ENCODE data around the gene CYB5D1.
A peak's percentile ranks its signal among the peaks of the same experiment; 100 is the strongest.

The CYB5D1 gene

DNA sequence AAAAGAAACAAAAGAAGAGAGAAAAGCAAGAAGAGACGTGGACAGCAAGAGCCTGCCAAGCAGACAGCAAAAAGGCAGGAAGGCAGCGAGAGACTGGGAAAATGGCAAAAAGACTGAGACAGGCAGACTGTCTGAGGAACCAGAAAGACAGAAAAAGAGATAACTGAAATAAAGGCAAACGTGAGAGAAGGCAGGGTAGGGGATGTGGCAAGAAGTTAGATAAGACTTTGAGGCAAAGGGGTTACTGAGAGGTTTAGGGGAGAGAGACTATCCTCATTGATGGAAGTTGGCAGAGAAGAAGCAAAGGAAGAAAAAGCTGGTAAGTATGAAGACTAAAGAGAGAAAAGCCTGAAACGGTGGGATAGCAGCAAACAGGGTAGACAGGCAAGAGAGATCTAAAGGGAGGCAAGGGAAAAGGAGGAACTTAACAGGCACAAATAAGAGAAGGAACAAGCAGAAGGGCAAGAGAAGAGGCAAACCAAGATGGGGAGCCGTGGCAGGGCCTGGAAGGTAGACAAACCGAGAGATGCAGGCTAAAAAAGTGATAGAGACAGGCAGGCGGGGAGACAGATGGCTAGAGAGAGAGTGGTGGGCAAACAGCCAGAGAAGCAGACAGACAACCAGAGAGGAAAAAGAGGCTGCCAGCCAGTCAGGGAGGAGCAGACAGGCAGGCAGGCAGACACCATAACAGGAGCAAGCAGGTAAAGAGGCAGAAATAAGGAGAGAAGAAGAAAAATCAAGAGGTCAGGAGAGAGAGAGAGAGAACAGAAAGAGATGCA lies 23.7 kb downstream of the CYB5D1 start:
- Histone ChIP-seq H3K4me2 (ENCODE audit: low read length, poor library complexity, severe bottlenecking) (no peak overlapping the region), H2BK5ac (ENCODE audit: low read depth, low read length, poor library complexity, severe bottlenecking) (no peak overlapping the region), H2AK5ac (ENCODE audit: low read length, severe bottlenecking) (no peak overlapping the region), H2BK15ac (ENCODE audit: low read depth, poor library complexity, severe bottlenecking) (no peak overlapping the region), H3K4ac (ENCODE audit: low read depth in 1 of 2, low read length in 2 of 2) (no peak overlapping the region), H3K23ac (ENCODE audit: low read length in 2 of 2) (no peak overlapping the region), H3K27me3 (ENCODE audit: control insufficient read depth in 1 of 2, insufficient read depth in 1 of 2, low read length in 2 of 2) (no peaks in the 10 kb centered on the region), H3K18ac (ENCODE audit: low read depth in 1 of 2, low read length in 2 of 2) (no peak overlapping the region), H3K9me3 (ENCODE audit: control insufficient read depth, low read length) (no peaks in the 10 kb centered on the region), H3K4me1 (ENCODE audit: control insufficient read depth, insufficient read depth, low read depth, low read length) (peaks cover 6% of the 10 kb centered on the region), H3K27ac (ENCODE audit: low read length, poor library complexity, severe bottlenecking) (no peak overlapping the region), H2BK12ac (ENCODE audit: low read length in 2 of 2) (no peak overlapping the region), H4K8ac (ENCODE audit: low read length) (peak overlapping the region; percentile 45), H2BK120ac (ENCODE audit: low read depth, low read length) (no peak overlapping the region), H3K79me1 (replicated peaks; ENCODE audit: low read length, poor library complexity, severe bottlenecking) (peaks cover 7% of the 10 kb centered on the region), H3K9ac (ENCODE audit: low read length) (no peak overlapping the region), H3K36me3 (ENCODE audit: control insufficient read depth in 1 of 2, insufficient read depth in 2 of 2, low read depth in 1 of 2, low read length in 2 of 2) (peaks cover 4 to 50% of the 10 kb centered on the region in 2 experiments), H3K14ac (ENCODE audit: low read length in 2 of 2) (no peak overlapping the region), H4K91ac (ENCODE audit: low read length) (no peak overlapping the region), H2AFZ (ENCODE audit: low read depth, low read length) (no peak overlapping the region), H3K4me3 (ENCODE audit: insufficient read depth in 1 of 2, low read depth in 1 of 2, low read length in 2 of 2) (no peak overlapping the region)
- 85% methylated on average over 7 of the region's 7 CpGs for WGBS
- DNase-seq = no peak

DNA sequence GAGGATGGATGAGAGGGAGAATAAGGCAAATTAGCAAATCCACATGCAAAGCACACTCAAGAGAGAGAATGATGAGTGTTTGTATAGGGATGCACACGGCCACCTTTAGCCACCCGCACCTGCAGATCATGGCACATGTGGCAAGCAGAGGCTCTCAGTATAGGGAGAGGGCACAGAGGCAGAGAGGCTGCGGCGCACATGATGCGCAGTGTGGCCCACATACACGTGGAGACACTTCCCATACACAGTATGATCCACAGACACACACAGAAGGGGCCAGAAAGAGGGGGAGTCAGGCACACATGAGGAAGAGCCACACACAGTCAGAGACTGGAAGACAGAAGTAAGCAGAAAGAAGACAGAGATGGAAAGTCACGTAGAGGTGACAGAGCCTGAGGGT lies 24.3 kb downstream of the CYB5D1 start:
- Histone ChIP-seq H3K27me3 (ENCODE audit: control insufficient read depth in 1 of 2, insufficient read depth in 1 of 2, low read length in 2 of 2) (no peaks in the 10 kb centered on the region), H4K8ac (ENCODE audit: low read length) (no peak overlapping the region), H3K79me1 (replicated peaks; ENCODE audit: low read length, poor library complexity, severe bottlenecking) (peaks cover 7% of the 10 kb centered on the region), H3K9me3 (ENCODE audit: control insufficient read depth, low read length) (no peaks in the 10 kb centered on the region), H3K14ac (ENCODE audit: low read length in 2 of 2) (peak overlapping the region in 1 of 2 experiments; percentile 35), H2AFZ (ENCODE audit: low read depth, low read length) (no peak overlapping the region), H2BK5ac (ENCODE audit: low read depth, low read length, poor library complexity, severe bottlenecking) (no peak overlapping the region), H3K4ac (ENCODE audit: low read depth in 1 of 2, low read length in 2 of 2) (no peak overlapping the region), H4K91ac (ENCODE audit: low read length) (no peak overlapping the region), H3K9ac (ENCODE audit: low read length) (no peak overlapping the region), H3K27ac (ENCODE audit: low read length, poor library complexity, severe bottlenecking) (no peak overlapping the region), H3K23ac (ENCODE audit: low read length in 2 of 2) (peak overlapping the region in 1 of 2 experiments; percentile 9), H3K4me3 (ENCODE audit: insufficient read depth in 1 of 2, low read depth in 1 of 2, low read length in 2 of 2) (no peak overlapping the region), H3K4me1 (ENCODE audit: control insufficient read depth, insufficient read depth, low read depth, low read length) (peaks cover 6% of the 10 kb centered on the region), H2AK5ac (ENCODE audit: low read length, severe bottlenecking) (no peak overlapping the region), H2BK12ac (ENCODE audit: low read length in 2 of 2) (no peak overlapping the region), H3K36me3 (ENCODE audit: control insufficient read depth in 1 of 2, insufficient read depth in 2 of 2, low read depth in 1 of 2, low read length in 2 of 2) (peaks cover 4 to 50% of the 10 kb centered on the region in 2 experiments), H3K18ac (ENCODE audit: low read depth in 1 of 2, low read length in 2 of 2) (peak overlapping the region in 1 of 2 experiments; percentile 13), H2BK120ac (ENCODE audit: low read depth, low read length) (no peak overlapping the region), H2BK15ac (ENCODE audit: low read depth, poor library complexity, severe bottlenecking) (no peak overlapping the region), H3K4me2 (ENCODE audit: low read length, poor library complexity, severe bottlenecking) (no peak overlapping the region)
- no peak for DNase-seq
- WGBS = 100% methylated on average over 3 of the region's 7 CpGs

DNA sequence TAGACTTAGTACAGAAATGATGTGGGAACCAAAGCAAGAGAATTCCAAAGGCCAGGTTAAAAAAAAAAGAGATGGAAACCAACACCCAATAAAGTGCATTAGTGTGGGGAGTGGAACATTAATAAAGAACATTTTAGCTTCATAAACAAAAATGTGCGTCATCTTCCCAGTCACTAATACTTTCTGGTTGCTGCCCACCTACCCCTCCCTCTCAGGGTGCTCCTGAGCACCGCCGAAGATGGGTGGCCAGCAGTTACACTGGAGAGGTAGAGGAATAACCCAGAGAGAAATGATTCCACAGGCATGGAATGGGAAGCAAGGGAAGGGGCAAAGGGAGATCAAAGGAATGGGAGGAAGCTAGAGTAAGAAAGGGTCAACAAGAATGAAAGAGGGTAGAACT lies 24.8 kb downstream of the CYB5D1 start:
- Histone ChIP-seq H3K14ac (ENCODE audit: low read length in 2 of 2) (no peak overlapping the region), H3K18ac (ENCODE audit: low read depth in 1 of 2, low read length in 2 of 2) (peak overlapping the region in 1 of 2 experiments; percentile 9), H3K23ac (ENCODE audit: low read length in 2 of 2) (no peak overlapping the region), H3K27ac (ENCODE audit: low read length, poor library complexity, severe bottlenecking) (no peak overlapping the region), H3K79me1 (replicated peaks; ENCODE audit: low read length, poor library complexity, severe bottlenecking) (peaks cover 7% of the 10 kb centered on the region), H2BK12ac (ENCODE audit: low read length in 2 of 2) (no peak overlapping the region), H2AFZ (ENCODE audit: low read depth, low read length) (no peak overlapping the region), H3K9me3 (ENCODE audit: control insufficient read depth, low read length) (no peaks in the 10 kb centered on the region), H4K8ac (ENCODE audit: low read length) (peak overlapping the region; percentile 62), H3K4me3 (ENCODE audit: insufficient read depth in 1 of 2, low read depth in 1 of 2, low read length in 2 of 2) (peak overlapping the region in 1 of 2 experiments; percentile 65), H2BK120ac (ENCODE audit: low read depth, low read length) (no peak overlapping the region), H2BK5ac (ENCODE audit: low read depth, low read length, poor library complexity, severe bottlenecking) (no peak overlapping the region), H3K9ac (ENCODE audit: low read length) (peak overlapping the region; percentile 86), H3K4ac (ENCODE audit: low read depth in 1 of 2, low read length in 2 of 2) (peak overlapping the region in 1 of 2 experiments; percentile 24), H3K36me3 (ENCODE audit: control insufficient read depth in 1 of 2, insufficient read depth in 2 of 2, low read depth in 1 of 2, low read length in 2 of 2) (peaks cover 4 to 45% of the 10 kb centered on the region in 2 experiments), H2BK15ac (ENCODE audit: low read depth, poor library complexity, severe bottlenecking) (no peak overlapping the region), H3K4me2 (ENCODE audit: low read length, poor library complexity, severe bottlenecking) (no peak overlapping the region), H3K27me3 (ENCODE audit: control insufficient read depth in 1 of 2, insufficient read depth in 1 of 2, low read length in 2 of 2) (no peaks in the 10 kb centered on the region), H2AK5ac (ENCODE audit: low read length, severe bottlenecking) (no peak overlapping the region), H4K91ac (ENCODE audit: low read length) (no peak overlapping the region), H3K4me1 (ENCODE audit: control insufficient read depth, insufficient read depth, low read depth, low read length) (peaks cover 6% of the 10 kb centered on the region)
- WGBS = 89% methylated on average over 2 of the region's 3 CpGs
- DNase-seq = no peak

DNA sequence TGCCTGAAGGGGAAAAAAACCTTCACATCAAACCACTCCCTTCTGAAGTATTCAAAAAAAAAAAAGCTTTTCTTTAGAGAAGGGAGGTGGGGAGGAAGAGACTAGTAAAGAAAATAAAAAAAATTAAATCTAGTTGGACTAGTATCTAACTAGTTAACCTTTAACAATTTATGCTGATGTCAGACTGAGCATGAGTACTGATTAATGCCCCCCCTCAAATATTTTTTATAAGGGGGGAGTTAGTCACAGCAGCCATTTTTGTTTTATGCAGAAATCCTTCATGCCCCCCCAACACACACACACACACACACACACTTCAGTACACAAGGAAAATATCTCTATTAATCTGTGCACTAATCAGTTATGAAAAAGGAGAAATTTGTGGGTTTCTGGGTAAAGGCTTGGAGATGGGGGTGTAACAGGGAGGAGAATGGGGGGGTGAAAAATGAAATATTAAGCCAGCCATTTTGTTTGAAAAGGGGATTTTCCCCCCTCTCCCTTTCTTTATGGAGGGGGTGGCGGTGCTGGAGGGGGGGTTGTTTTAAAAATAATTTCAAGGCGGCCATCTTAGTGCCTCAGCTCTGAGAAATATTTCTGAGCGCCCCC lies 26.1 kb downstream of the CYB5D1 start:
- peaks cover 6% of the 10 kb centered on the region for H3K79me1 ChIP-seq (replicated peaks; ENCODE audit: low read length, poor library complexity, severe bottlenecking)
- no peak overlapping the region for H2BK5ac ChIP-seq (ENCODE audit: low read depth, low read length, poor library complexity, severe bottlenecking)
- WGBS = no CpG with 5 or more reads among the region's 3 CpGs
- no peak overlapping the region for H3K14ac ChIP-seq (ENCODE audit: low read length in 2 of 2)
- H3K4me3 ChIP-seq (ENCODE audit: insufficient read depth in 1 of 2, low read depth in 1 of 2, low read length in 2 of 2) = peak overlapping the region in 1 of 2 experiments; percentile 65
- H4K91ac ChIP-seq (ENCODE audit: low read length) = no peak overlapping the region
- peak overlapping the region in 1 of 2 experiments; percentile 52 for H3K18ac ChIP-seq (ENCODE audit: low read depth in 1 of 2, low read length in 2 of 2)
- peak overlapping the region; percentile 66 for H3K4me2 ChIP-seq (ENCODE audit: low read length, poor library complexity, severe bottlenecking)
- peak overlapping the region in 1 of 2 experiments; percentile 30 for H3K4ac ChIP-seq (ENCODE audit: low read depth in 1 of 2, low read length in 2 of 2)
- H2BK12ac ChIP-seq (ENCODE audit: low read length in 2 of 2) = no peak overlapping the region
- H3K4me1 ChIP-seq (ENCODE audit: control insufficient read depth, insufficient read depth, low read depth, low read length) = peaks cover 15% of the 10 kb centered on the region
- peak overlapping the region; percentile 53 for H3K27ac ChIP-seq (ENCODE audit: low read length, poor library complexity, severe bottlenecking)
- H3K9me3 ChIP-seq (ENCODE audit: control insufficient read depth, low read length) = no peaks in the 10 kb centered on the region
- peak overlapping the region; percentile 86 for H3K9ac ChIP-seq (ENCODE audit: low read length)
- peak; percentile 44 for DNase-seq
- peaks cover 4 to 37% of the 10 kb centered on the region in 2 experiments for H3K36me3 ChIP-seq (ENCODE audit: control insufficient read depth in 1 of 2, insufficient read depth in 2 of 2, low read depth in 1 of 2, low read length in 2 of 2)
- H4K8ac ChIP-seq (ENCODE audit: low read length) = no peak overlapping the region
- no peak overlapping the region for H3K23ac ChIP-seq (ENCODE audit: low read length in 2 of 2)
- H2BK15ac ChIP-seq (ENCODE audit: low read depth, poor library complexity, severe bottlenecking) = no peak overlapping the region
- no peaks in the 10 kb centered on the region for H3K27me3 ChIP-seq (ENCODE audit: control insufficient read depth in 1 of 2, insufficient read depth in 1 of 2, low read length in 2 of 2)
- no peak overlapping the region for H2BK120ac ChIP-seq (ENCODE audit: low read depth, low read length)
- H2AFZ ChIP-seq (ENCODE audit: low read depth, low read length) = no peak overlapping the region
- H2AK5ac ChIP-seq (ENCODE audit: low read length, severe bottlenecking) = no peak overlapping the region
